DMS153 treated with DMSO at 0.1 percent for 48 hours (cell line): ENCODE results near the gene OPRL1.
A peak's percentile ranks its signal among the peaks of the same experiment; 100 is the strongest.

Experiments used
- DNase-seq: peaks from one replicate; lab custom pipeline; 2025; ENCODE audit not compliant: unreplicated experiment; lab: John Stamatoyannopoulos, UW

OPRL1 gene

DNA sequence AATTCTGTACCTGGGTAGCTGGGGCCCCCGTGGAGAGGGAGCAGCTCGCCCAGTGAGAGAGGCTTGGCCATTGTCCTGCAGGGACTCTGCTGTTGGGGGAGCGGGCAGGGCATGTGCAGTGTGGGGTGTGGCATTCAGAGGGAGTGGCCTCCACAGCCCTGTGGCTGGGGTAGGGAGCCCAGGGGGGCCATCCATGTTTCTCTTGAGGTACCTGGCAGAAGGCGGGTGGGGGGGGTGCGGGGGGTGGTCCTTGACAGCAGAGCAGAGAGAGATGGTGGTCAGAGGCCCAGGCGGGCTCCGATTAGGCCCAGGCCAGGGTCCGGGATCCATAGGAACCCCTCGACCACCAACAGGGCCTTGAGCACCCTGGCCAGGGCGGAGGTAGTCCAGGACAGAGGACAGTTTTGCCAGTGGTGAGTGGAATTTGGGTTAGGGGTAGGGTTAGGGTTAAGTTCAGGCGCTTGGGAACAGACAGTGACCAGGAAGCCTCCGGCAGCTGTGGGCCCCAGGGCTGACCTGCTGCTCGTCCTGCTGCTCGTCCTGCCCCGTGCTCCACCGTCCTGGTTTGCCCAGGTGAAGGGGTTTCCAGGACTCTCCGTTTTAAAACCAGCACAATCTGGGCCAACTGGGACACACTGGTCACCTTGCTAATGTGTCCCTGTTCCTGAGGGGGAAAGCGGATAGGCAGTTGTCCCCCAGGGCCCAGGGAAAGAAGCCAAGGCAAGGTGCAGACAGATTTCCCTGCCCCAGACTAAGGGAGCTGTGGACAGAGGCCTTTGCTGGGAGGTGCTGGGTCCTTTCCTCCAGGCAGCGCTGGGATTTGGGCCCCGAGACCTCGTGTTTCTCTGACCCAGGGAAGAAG, 59.5 kb downstream of the OPRL1 start:
- DNase-seq: no peak

DNA sequence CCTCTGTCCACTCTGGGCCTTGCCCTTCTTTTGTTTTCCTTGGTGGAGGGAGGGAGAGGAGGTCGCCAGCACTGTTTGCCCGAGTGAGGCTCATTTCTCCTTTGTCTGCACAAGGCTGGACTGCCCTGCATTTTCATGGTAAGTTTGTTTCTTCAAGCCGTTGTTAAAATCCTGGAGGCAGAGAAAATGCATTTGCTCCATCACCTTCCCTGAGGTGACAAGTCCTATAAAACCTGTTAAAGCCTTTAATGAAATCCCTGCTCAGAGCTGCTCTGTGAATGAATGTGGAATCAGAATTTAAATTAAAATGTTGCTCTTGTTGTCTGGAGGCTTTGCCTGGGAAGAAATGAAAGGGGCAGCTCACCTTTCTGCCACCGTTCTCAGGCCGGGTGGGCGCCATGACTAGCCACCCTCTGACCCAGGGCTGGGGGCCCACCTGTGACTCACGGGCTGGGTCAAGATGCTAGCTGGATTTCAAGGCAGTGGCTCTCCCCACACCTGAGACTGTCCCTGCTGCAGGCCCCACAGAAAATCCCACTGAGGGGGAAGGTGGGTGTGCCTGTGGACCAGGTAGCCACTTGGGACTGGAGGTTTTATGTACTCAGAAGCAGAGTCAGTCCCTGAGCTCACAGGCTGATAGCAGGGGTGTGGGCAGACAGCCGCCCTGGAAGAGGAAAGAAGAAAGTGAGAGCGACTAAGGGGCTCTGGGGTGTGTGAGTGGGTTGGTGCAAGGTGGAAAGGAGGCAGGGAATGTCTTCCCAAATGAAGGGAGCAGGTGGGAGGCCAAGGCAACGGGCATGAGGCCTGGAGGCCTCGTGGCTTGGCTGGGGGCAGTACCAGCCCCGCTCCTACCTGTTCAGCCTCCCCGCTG, 60.4 kb downstream of the OPRL1 start:
- no peak for DNase-seq

DNA sequence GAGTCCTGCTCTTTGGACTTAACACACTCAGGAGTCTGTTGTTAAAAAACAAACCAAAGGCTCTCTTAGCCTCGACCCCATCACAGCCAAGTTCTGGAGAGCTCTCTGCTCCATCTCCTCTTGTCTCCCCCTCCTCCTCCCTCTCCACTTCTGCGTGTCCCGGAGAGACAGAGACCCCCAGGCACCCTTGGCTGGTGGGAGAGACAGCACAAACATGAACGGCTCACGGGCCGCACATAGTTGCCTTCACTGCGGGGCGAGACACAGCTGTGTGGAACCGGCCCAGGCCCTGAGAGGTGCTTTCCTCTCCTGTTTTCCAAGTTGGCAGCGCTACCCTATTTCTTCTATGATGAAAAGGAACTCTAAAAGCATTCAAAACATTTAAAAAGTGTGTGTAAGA, 61.1 kb downstream of the OPRL1 start:
- DNase-seq: no peak

DNA sequence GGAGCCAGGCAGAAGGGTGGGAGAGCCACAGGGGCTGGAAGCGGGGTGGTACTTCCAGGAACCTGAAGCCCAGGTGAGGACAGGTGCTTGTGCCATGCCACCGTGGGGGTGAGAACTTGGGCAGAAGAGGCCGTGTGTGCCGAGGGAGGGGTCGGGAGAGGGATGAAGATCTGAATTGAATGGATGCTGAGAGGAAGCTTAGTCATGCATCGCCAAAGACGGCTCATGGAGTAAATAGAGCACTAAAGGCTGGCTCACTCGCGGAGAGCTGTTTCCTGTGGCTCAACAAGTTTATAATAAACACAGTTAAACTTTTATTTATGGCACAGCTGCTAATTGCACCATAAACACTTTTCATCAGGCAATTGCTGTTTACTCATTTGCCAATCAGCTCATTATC, 62.7 kb downstream of the OPRL1 start:
- DNase-seq: peak; percentile 64

DNA sequence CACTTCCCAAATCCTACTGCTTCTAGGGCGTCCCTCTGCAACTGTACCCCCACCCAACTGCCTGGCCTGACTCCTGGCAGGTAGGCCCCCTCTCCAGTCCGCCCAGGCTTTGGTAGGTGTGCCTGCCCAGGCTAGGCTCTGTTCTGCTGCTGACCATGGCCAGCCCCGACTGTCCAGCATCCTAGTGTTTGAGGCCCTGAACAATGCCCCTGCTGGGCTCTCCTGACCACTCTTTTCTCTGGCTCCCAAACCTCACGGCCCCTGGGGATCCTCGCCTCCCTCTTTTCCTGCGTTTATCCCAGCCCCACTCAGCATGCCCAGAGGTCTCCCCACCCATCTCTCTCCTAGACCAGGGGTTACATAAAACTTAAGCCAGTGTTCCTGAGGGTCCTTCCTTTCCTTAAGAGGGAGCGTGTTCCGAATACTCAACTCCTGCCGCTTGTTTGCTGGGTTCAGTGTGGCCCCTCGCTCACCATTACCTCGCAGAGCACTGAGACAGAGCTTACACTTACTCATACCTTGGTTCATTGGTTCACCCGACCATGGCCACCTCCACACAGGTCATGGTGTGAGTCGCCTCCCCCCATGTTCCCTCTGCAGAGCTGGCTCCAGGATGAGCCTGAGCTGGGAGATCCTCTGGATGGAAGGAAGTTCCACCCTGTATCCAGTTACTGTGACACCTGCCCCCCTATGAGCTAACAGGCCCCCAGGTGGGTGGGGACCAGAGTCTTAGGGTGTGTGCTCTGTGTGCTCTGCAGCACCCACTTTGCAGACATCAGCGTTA, 63.3 kb downstream of the OPRL1 start:
- DNase-seq: no peak

DNA sequence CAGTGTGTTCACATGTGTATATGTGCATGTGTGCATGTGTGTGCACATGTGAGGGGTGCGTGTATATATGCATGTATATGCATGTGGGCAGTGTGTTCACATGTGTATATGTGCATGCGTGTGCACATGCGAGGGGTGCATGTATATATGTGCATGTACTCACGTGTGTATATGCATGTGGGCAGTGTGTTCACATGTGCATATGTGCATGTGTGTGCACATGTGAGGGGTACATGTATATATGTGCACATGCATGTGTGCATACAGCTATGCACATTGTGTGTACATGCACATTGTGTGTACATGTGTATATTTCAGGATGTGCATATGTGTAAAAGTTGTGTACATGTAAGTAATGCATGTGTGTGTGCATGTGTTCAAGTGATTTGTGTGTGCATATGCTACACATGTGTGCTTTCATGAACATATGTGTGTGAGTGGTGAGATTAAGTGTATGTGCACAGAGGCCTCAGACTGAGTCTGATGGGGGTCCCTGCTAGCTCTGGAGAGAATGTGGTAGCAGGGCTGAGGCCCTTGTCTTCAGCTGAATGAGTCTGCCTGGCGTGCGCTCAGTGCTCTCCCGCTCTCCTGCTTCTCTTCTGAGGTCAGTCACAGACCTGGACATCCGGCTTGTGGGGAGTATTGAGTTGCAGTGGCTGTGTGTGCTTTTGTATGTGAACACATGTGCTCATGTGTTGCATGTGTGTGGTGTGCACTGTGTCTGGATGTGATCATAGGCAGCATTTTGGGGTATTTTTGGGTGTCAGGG, 64.4 kb downstream of the OPRL1 start:
- DNase-seq: no peak

DNA sequence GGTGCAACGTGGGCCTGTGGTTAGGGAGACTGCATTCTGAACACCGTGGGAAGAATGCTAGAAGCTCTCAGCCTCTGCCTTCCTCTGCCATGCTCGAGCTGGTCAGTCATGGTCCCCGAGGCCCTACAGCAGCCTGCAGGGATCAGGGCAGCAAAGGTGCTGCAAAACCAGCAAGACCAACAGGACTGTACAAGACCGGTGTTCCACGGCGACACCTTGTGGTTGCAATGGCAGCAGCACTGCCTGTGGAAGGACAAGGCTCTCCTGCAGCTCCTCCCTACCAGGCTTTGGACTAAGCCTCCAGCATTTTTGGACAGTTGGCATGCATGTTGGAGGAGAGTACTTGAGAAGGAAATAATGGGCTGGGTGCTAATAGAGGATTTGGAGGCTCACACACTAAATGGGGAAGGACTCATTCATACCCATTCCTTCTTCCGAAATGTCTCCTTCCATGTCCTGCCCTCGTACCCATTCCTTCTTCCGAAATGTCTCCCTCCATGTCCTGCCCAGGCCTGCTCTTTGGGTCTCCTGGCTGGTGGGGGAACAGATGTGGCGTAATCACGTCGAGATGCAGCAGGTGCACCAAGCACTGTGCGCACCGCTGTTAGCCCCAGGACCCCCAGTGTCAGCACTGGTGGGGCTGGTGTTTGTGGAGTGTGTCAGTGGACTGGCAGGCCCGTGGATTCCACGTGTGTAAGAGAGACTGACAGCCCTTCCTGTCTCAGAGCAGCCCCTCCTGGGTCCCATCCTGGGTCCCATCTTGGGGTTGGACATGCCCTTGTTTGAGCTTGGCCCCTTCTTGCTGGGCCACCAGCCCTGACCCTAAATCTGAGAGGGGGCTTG, 65.8 kb downstream of the OPRL1 start:
- no peak for DNase-seq

DNA sequence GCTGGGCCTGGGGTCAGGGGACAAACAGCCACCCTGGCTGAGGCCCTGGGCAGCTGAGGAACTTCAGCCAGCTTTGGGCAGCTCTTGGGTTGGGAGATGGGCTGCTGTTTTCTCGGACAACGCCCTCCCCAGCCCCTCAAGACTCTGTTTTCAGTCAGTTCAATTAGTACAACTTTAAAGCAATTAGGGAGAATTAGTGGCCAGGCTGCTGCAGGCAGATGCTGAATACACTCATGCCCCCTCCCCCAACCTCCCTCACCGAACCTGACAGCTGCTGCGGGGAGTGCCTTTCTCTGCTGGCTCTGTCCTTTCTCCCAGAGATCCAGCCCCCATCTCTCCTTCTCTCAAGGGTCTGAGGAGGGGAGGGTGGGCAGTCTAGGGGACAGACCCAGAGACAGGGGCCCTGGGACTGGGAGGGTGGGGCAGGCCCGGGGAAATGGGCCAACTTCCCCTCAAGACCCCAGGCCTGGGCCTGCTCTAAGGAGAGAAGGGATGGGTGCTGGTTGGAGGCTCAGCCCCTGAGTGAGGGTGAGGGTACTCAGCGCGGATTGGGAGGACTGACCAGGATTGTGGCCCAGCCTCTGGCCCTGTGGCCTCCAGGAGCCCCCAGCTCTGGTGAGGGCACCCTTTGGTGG, 66.5 kb downstream of the OPRL1 start:
- DNase-seq: no peak

DNA sequence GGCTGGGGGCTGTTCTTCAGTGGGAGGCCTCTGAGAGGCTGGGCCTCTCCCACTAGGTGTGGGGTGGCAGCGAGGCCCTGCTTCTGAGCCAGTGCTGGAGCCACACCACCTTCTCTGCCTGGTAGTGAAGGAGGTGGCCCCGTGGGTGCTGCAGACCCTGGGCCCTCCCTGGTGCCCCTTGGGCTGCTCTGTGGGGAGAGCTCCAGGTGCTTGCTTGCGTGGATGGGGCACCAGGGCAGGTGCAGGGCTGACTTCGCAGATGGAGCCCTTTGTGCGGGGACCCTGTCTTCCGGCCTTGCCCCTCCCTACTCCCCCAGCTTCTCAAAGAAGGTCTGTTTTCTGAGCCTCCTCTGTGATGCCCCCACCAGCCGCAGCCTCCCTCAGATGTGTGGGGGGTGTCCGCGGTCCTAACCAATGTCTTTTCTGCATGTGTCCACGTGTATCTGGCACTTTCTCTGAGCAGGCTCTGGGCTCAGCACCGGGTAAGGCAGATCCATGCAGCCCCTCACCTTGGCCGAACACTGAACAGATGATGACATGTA, 67.1 kb downstream of the OPRL1 start:
- DNase-seq: no peak

DNA sequence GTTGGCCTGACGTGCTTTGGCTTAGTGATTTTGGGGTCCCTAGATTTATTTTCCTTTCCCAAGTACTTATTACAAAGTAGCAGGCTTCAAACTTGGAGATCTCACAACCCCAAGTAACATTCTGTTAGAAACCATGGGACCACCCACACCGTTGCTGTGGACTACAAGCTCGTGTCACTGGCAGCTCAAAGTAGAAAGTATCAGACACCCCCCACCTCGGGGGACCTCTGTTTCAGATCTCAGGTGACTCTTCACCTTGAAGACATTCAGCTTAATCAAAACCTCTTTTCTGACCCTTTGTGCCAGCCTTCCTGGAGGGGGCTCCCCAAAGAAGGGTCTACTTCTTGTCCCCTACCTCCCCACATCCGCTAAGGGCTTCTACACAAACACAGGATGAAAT, 68.7 kb downstream of the OPRL1 start:
- no peak for DNase-seq

DNA sequence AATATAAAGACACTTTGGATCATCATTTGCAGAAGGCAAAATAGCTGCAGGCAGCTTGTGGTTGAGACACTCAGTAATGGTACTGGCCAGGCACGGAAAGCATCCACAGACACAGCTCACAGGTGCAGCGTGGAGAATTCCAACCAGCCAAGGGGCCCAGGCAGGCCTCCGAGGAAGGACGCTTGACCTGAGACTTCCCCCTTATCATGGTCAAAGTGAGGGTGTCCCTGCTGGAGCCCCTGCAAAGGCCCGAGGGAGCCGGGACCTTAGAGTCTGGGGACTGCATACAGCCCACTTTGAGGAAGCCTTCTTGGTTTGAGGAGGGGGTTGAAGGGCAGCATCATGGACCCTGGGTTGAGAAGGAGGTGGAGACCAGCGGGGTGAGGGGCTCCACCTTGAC, 69.3 kb downstream of the OPRL1 start:
- no peak for DNase-seq

DNA sequence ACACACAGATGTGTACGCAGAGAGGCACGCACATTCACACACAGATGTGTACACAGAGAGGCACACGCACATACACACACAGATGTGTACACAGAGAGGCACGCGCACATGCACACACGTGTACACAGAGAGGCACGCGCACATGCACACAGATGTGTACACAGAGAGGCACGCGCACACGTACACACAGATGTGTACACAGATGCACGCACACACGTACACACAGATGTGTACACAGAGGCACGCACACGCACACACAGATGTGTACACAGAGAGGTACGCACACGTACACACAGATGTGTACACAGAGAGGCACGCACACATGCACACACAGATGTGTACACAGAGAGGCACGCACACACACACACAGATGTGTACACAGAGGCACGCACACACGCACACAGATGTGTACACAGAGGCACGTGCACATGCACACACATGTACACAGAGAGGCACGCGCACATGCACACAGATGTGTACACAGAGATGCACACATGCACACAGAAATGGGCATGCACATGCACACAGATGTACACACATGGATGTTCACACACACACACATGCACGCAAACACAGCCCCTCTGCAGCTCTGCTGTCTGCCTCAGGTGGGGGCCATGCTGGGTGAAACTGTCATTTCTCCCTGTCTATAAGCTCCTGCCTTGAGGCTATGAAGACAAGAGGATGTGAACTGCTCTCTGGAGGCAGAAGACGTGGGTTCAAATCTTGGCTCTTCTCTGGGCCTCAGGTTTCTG, 70.1 kb downstream of the OPRL1 start:
- DNase-seq: no peak
